Kidney (tissue), 14 donors: ENCODE data around the gene RSPO1. TPM values are rescaled to one million over a fixed set of nuclear protein-coding genes. Genes with fewer than 3 reads are reported as not detected.

ENCODE experiments used
- DNase-seq, 5 donors: peaks; one replicate each; pipeline ENCODE4 v3.0.0-alpha.2; 2013 to 2020
- FAIRE-seq: peaks from 2 replicates; lab custom pipeline; 2012; peaks lifted over from hg19 to GRCh38; lab: Jason Lieb, UNC
- H3K27ac ChIP-seq, 2 donors: one replicate each; pipeline ENCODE4 v1.7.0; 2013; ENCODE audit warnings: low read depth in 2 of 2, low read length in 2 of 2, inconsistent platforms in 1 of 2
- H3K27me3 ChIP-seq: one replicate; pipeline ENCODE4 v1.7.1; 2013; ENCODE audit warnings: low read length, inconsistent platforms; ENCODE audit not compliant: control insufficient read depth, insufficient read depth
- H3K36me3 ChIP-seq, 3 donors: one replicate each; pipeline versions ENCODE4 v1.7.0 to v1.7.1; 2013; ENCODE audit warnings: low read length in 3 of 3, control low read depth in 1 of 3, inconsistent platforms in 1 of 3; ENCODE audit not compliant: insufficient read depth in 3 of 3, control insufficient read depth in 2 of 3
- H3K4me1 ChIP-seq, 3 donors: one replicate each; pipeline versions ENCODE4 v1.7.0 to v1.7.1; 2013; ENCODE audit warnings: low read length in 3 of 3, inconsistent platforms in 1 of 3, low read depth in 1 of 3; ENCODE audit not compliant: control insufficient read depth in 2 of 3, insufficient read depth in 2 of 3
- H3K4me3 ChIP-seq, 3 donors: one replicate each; pipeline versions ENCODE4 v1.7.0 to v1.8.1; 2013; ENCODE audit warnings: low read length in 3 of 3, control low read depth in 1 of 3, inconsistent platforms in 1 of 3
- H3K9ac ChIP-seq, 3 donors: one replicate each; pipeline versions ENCODE4 v1.7.0 to v1.7.1; 2013; ENCODE audit warnings: low read length in 3 of 3, control low read depth in 1 of 3, inconsistent platforms in 1 of 3
- H3K9me3 ChIP-seq, 3 donors: one replicate each; pipeline versions ENCODE4 v1.7.0 to v1.7.1; 2013; ENCODE audit warnings: low read length in 3 of 3, control low read depth in 1 of 3, inconsistent platforms in 1 of 3; ENCODE audit not compliant: control insufficient read depth in 2 of 3, insufficient read depth in 1 of 3
- intact Hi-C: fragments of 100-400 bp; cut with DNase I; formaldehyde crosslinking; loops from one replicate; pipeline ENCODE4 v1.11.1; 2022
- polyA plus RNA-seq: library from polyadenylated mRNA; stranded (reverse); fragments of 350-450 nt; fragmentation: Illumina TruSeq; extraction: RNeasy Lipid Tissue Mini Kit (QIAGEN cat#74804); gene quantifications from one replicate; pipeline ENCODE4 v1.2.3, GENCODE V29; 2014; ENCODE audit warnings: low read depth, low replicate concordance; ENCODE audit not compliant: insufficient read depth
- total RNA-seq: library from RNA; stranded (reverse); fragmentation: NEBNext Ultra II Directional; extraction: Animal tissue kit (Norgen Biotek cat#: 25700); gene quantifications from one replicate; pipeline ENCODE4 v1.2.1, GENCODE V29; 2021
- TF ChIP-seq, protein P1 (sequence below): IDR thresholded peaks from 3 replicates; pipeline ENCODE4 v1.5.1; 2012; ENCODE audit warnings: mild to moderate bottlenecking, moderate library complexity, borderline replicate concordance; ENCODE audit not compliant: insufficient read depth; ENCODE audit errors: extremely low read depth
- donor health status: control.
- donor health status: control.
- donor health status: control.
- donor health status: control.
- donor health status: control.
- donor health status: DM: yes; HTN: yes; CAD: no.
- donor health status: Normal renal cell carcinoma (clear cell type).

RSPO1 gene
- total and polyA plus RNA-seq, 2 donors from 2014 or later: 0.19 to 0.26 TPM

DNA sequence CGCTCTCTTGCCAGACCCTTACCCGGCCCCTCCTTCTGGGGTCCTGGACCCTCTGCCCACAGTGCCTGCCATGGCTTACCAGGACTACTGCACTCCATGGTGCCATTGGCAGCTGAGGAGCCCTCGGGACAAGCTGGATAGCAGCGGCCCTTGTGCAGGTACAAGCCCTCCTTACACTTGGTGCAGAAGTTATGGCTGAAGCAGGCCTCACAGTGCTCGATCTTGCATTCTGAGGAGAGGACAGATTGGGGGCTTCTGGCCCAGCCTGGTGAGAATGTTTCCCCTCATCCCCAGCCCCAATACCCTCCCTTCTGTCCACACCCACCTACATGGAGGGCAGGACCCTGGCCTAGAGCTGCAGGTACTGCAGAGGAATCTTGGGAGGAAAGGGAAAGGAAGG is 20.6 kb downstream of the RSPO1 start:
- H3K36me3 ChIP-seq: no peaks in the 10 kb centered on the region
- H3K4me3 ChIP-seq: no peak overlapping the region
- DNase-seq (no peak), FAIRE-seq (no peak)
- H3K4me1 ChIP-seq: no peaks in the 10 kb centered on the region
- no peaks in the 10 kb centered on the region for H3K27me3 ChIP-seq
- TF ChIP-seq, protein P1, sequence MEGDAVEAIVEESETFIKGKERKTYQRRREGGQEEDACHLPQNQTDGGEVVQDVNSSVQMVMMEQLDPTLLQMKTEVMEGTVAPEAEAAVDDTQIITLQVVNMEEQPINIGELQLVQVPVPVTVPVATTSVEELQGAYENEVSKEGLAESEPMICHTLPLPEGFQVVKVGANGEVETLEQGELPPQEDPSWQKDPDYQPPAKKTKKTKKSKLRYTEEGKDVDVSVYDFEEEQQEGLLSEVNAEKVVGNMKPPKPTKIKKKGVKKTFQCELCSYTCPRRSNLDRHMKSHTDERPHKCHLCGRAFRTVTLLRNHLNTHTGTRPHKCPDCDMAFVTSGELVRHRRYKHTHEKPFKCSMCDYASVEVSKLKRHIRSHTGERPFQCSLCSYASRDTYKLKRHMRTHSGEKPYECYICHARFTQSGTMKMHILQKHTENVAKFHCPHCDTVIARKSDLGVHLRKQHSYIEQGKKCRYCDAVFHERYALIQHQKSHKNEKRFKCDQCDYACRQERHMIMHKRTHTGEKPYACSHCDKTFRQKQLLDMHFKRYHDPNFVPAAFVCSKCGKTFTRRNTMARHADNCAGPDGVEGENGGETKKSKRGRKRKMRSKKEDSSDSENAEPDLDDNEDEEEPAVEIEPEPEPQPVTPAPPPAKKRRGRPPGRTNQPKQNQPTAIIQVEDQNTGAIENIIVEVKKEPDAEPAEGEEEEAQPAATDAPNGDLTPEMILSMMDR: no peak
- no peak overlapping the region for H3K27ac ChIP-seq
- intact Hi-C loops: no loop called here
- no peak overlapping the region for H3K9ac ChIP-seq
- H3K9me3 ChIP-seq: no peaks in the 10 kb centered on the region

DNA sequence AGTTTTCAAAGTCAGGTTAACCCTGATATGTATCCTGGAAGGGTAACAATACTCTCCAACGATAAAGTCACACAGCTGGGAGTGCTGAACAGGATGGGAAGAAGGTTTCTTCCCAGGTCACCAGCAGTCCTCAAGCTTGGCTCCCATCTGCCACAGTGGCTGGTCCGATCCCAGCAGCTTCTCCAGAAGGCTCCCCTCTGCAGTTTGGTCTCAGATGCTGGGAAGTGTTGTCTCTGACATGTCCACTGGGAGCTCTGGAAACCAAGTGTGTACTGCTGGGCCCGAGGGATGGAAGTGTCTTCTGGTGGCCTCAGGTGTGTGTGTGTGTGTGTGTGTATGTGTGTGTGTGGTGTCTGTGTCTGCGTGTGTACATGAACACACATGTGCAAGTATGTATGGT is 22.5 kb downstream of the RSPO1 start:
- Histone ChIP-seq H3K9ac (no peak overlapping the region), H3K27me3 (no peaks in the 10 kb centered on the region), H3K27ac (no peak overlapping the region), H3K4me1 (no peaks in the 10 kb centered on the region), H3K4me3 (no peak overlapping the region), H3K9me3 (no peaks in the 10 kb centered on the region), H3K36me3 (no peaks in the 10 kb centered on the region)
- TF ChIP-seq, protein P1: no peak
- no peak for FAIRE-seq
- no peak for DNase-seq
- intact Hi-C loops: no loop called here

DNA sequence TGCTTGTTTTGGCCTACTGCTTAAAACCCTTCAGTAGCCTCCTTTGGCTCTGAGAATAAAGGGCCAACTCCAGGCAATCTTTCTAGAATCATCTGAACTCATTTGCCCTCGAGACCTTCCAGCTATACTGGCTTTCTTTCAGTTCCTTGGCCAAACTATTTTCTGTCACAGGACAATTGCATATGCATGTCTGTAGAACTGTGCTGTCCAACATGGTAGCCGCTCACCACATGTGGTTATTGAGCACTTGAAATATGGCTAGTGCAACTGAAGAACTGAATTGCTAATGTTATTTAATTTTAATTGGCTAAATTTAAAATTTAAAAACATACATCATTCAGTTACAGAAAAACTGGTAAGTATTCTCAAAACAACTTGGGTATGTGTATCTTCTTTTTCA is 24.7 kb downstream of the RSPO1 start:
- Histone ChIP-seq H3K9ac (no peak overlapping the region), H3K4me1 (no peaks in the 10 kb centered on the region), H3K27ac (no peak overlapping the region), H3K27me3 (no peaks in the 10 kb centered on the region), H3K9me3 (no peaks in the 10 kb centered on the region), H3K36me3 (no peaks in the 10 kb centered on the region), H3K4me3 (no peak overlapping the region)
- FAIRE-seq: no peak
- intact Hi-C loops: no loop called here
- TF ChIP-seq, protein P1: no peak
- no peak for DNase-seq

DNA sequence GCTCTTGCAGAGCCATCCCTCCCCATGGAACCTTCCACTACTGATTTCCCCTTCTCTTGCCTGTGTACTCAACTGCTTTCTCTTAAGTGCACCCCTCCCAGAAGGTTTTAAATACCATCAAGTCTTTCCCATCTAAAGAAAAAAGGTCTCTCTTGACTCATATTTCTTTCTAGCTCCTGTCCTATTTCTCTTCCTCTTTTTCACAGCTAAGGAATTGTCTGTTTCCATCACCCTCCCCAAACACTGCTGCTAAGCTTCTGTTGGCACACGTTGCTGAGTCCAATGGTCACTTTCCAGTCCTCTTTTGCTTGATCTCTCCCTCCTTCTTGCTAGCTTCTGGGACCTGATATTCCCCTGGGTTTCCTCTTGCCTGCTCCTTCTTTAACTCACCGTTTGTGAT is 25.7 kb downstream of the RSPO1 start:
- FAIRE-seq: no peak
- no peaks in the 10 kb centered on the region for H3K27me3 ChIP-seq
- TF ChIP-seq, protein P1: no peak
- no peak for DNase-seq
- H3K9me3 ChIP-seq: no peaks in the 10 kb centered on the region
- H3K4me1 ChIP-seq: no peaks in the 10 kb centered on the region
- H3K9ac ChIP-seq: no peak overlapping the region
- no peak overlapping the region for H3K27ac ChIP-seq
- H3K4me3 ChIP-seq: no peak overlapping the region
- H3K36me3 ChIP-seq: no peaks in the 10 kb centered on the region
- intact Hi-C loops: no loop called here
